HL-60 (cell line): ENCODE results near the gene SNX30.
A peak's percentile ranks its signal among the peaks of the same experiment; 100 is the strongest.

Source experiments
- DNase-seq, 2 experiments: peaks; one replicate each; pipeline ENCODE4 v3.0.0-alpha.2; 2010 to 2020; ENCODE audit warnings: low read depth in 1 of 2, low spot score in 1 of 2
- H3K27ac ChIP-seq: fragments of 250-450 bp; sonication (Bioruptor Pico); replicated peaks from 2 replicates; pipeline ENCODE4 v1.5.1; 2020; ENCODE audit warnings: mild to moderate bottlenecking, moderate library complexity
- H3K27me3 ChIP-seq: fragments of 250-450 bp; sonication (Bioruptor Pico); 2 replicates; pipeline ENCODE4 v1.5.1; 2021; ENCODE audit warnings: mild to moderate bottlenecking, moderate library complexity; ENCODE audit not compliant: insufficient read depth, poor library complexity, severe bottlenecking
- H3K4me3 ChIP-seq: replicated peaks from 2 replicates; pipeline ENCODE4 v1.5.1; 2011; ENCODE audit warnings: mild to moderate bottlenecking, control low read depth, low read length; ENCODE audit not compliant: insufficient read depth
- CTCF ChIP-seq: IDR thresholded peaks from one replicate; pipeline ENCODE4 v1.5.1; 2011; ENCODE audit warnings: low read length, control low read depth, inconsistent platforms; ENCODE audit not compliant: insufficient read depth
- GABPA ChIP-seq: IDR thresholded peaks from 2 replicates; pipeline ENCODE4 v1.6.1; 2012; ENCODE audit warnings: low read depth
- POLR2AphosphoS5 ChIP-seq: IDR thresholded peaks from 2 replicates; pipeline ENCODE4 v1.6.1; 2012; ENCODE audit warnings: low read depth
- REST ChIP-seq: IDR thresholded peaks from 2 replicates; pipeline ENCODE4 v1.6.1; 2012; ENCODE audit warnings: low read depth; ENCODE audit not compliant: insufficient replicate concordance
- SPI1 ChIP-seq: IDR thresholded peaks from 2 replicates; pipeline ENCODE4 v1.6.1; 2012; ENCODE audit warnings: low read depth, mild to moderate bottlenecking, borderline replicate concordance

SNX30 gene

GRCh38 chr9:112819635-112820496 is 69.3 kb downstream of the SNX30 start:
- Histone ChIP-seq H3K27ac (no peak overlapping the region), H3K27me3 (no peaks in the 10 kb centered on the region), H3K4me3 (no peak overlapping the region)
- TF ChIP-seq CTCF (peak; percentile 38), POLR2AphosphoS5 (no peak), SPI1 (no peak)
- DNase-seq = peak in 1 of 2 experiments; percentile 26

- DNase-seq = no peak
- TF ChIP-seq CTCF = no peak
- TF ChIP-seq SPI1 = no peak
- TF ChIP-seq GABPA = no peak
- TF ChIP-seq REST = no peak
- TF ChIP-seq POLR2AphosphoS5 = no peak
- Histone ChIP-seq H3K27ac (no peak overlapping the region), H3K27me3 (no peaks in the 10 kb centered on the region), H3K4me3 (no peak overlapping the region)
Observed at GRCh38 chr9:112820881-112821280, 70.3 kb downstream of the SNX30 start.

DNA sequence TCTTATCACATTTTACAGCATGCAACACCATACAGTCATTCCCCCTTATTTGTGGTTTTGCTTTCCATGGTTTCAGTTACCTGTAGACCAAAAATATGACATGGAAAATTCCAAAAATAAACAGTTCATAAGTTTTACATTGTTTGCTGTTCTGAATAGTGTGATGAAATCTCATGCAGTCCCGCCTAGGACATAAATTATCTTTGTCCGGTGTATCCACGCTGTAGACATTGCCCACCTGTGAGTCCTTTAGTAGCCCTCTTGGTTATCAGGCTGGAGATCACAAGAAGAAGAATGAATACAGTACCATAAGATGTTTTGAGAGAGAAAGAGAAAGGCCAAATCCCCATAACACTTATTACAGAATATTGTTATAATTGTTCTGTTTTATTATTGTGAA is 72.1 kb downstream of the SNX30 start:
- DNase-seq = no peak
- Histone ChIP-seq H3K4me3 (no peak overlapping the region), H3K27ac (no peak overlapping the region), H3K27me3 (no peaks in the 10 kb centered on the region)
- TF ChIP-seq POLR2AphosphoS5 (no peak), CTCF (no peak), SPI1 (no peak), GABPA (no peak), REST (no peak)

- no peak overlapping the region for H3K4me3 ChIP-seq
- DNase-seq = no peak
- H3K27ac ChIP-seq = no peak overlapping the region
- H3K27me3 ChIP-seq = no peaks in the 10 kb centered on the region
- no peak for TF ChIP-seq CTCF
Observed at GRCh38 chr9:112823257-112823656, 72.7 kb downstream of the SNX30 start.
